HEK293 (cell line): Measurements from ENCODE around the gene TBXA2R.

ENCODE experiments used
- ATF2 ChIP-seq: fragments of 450-650 bp; formaldehyde crosslinking; IDR thresholded peaks from 2 replicates; pipeline ENCODE4 v1.5.1; 2016; ENCODE audit warnings: missing biosample characterization, missing genetic modification characterization, low read depth
- HOXC10 ChIP-seq: sonication (generic); formaldehyde crosslinking; IDR thresholded peaks from 2 replicates; pipeline ENCODE4 v1.8.1; 2023; ENCODE audit warnings: mild to moderate bottlenecking, missing genetic modification reagents
- KLF16 ChIP-seq: fragments of 450-650 bp; formaldehyde crosslinking; IDR thresholded peaks from 2 replicates; pipeline ENCODE4 v1.5.1; 2017; ENCODE audit warnings: missing biosample characterization, missing genetic modification characterization
- MZF1 ChIP-seq: fragments of 450-650 bp; formaldehyde crosslinking; IDR thresholded peaks from 2 replicates; pipeline ENCODE4 v1.5.1; 2017; ENCODE audit warnings: missing biosample characterization, missing genetic modification characterization, borderline replicate concordance
- PBX3 ChIP-seq: sonication (generic); formaldehyde crosslinking; IDR thresholded peaks from 2 replicates; pipeline ENCODE4 v1.8.1; 2022; ENCODE audit warnings: mild to moderate bottlenecking, moderate library complexity, missing genetic modification reagents
- REST ChIP-seq: fragments of 450-650 bp; formaldehyde crosslinking; IDR thresholded peaks from 2 replicates; pipeline ENCODE4 v1.5.1; 2016; ENCODE audit warnings: missing biosample characterization, missing genetic modification characterization
- SCRT2 ChIP-seq: fragments of 450-650 bp; formaldehyde crosslinking; IDR thresholded peaks from 2 replicates; pipeline ENCODE4 v1.5.1; 2016; ENCODE audit warnings: missing biosample characterization, missing genetic modification characterization
- TCF7L2 ChIP-seq: IDR thresholded peaks from 2 replicates; pipeline ENCODE4 v1.6.1; 2011; ENCODE audit warnings: low read depth, mild to moderate bottlenecking, inconsistent platforms, low read length, moderate library complexity, borderline replicate concordance
- ZBTB26 ChIP-seq: fragments of 450-650 bp; formaldehyde crosslinking; optimal IDR thresholded peaks from 2 replicates; pipeline ENCODE3; 2016; ENCODE audit warnings: missing biosample characterization, mild to moderate bottlenecking, missing genetic modification characterization
- ZEB2 ChIP-seq: fragments of 450-650 bp; formaldehyde crosslinking; IDR thresholded peaks from 2 replicates; pipeline ENCODE4 v1.5.1; 2016; ENCODE audit warnings: missing biosample characterization, missing genetic modification characterization
- ZNF114 ChIP-seq: fragments of 450-650 bp; formaldehyde crosslinking; IDR thresholded peaks from 2 replicates; pipeline ENCODE4 v1.5.0; 2017; ENCODE audit warnings: missing biosample characterization, missing genetic modification characterization
- ZNF148 ChIP-seq: fragments of 450-650 bp; formaldehyde crosslinking; IDR thresholded peaks from 2 replicates; pipeline ENCODE4 v1.5.0; 2017; ENCODE audit warnings: missing biosample characterization, missing genetic modification characterization, borderline replicate concordance
- ZNF280C ChIP-seq: fragments of 450-650 bp; formaldehyde crosslinking; IDR thresholded peaks from 2 replicates; pipeline ENCODE4 v1.5.1; 2016; ENCODE audit warnings: missing biosample characterization, missing genetic modification characterization
- ZNF324 ChIP-seq: fragments of 450-650 bp; formaldehyde crosslinking; IDR thresholded peaks from 2 replicates; pipeline ENCODE4 v1.5.1; 2016; ENCODE audit warnings: missing biosample characterization, missing genetic modification characterization
- ZNF37A ChIP-seq: fragments of 450-650 bp; IDR thresholded peaks from 2 replicates; pipeline ENCODE4 v1.5.1; 2018; ENCODE audit warnings: missing biosample characterization, missing genetic modification characterization
- ZNF394 ChIP-seq: fragments of 450-650 bp; formaldehyde crosslinking; IDR thresholded peaks from 2 replicates; pipeline ENCODE4 v1.5.1; 2016; ENCODE audit warnings: missing biosample characterization, missing genetic modification characterization, mild to moderate bottlenecking, moderate library complexity, borderline replicate concordance
- ZNF433 ChIP-seq: fragments of 450-650 bp; formaldehyde crosslinking; IDR thresholded peaks from 2 replicates; pipeline ENCODE4 v1.5.1; 2016; ENCODE audit warnings: missing biosample characterization, missing genetic modification characterization, low read depth
- ZNF501 ChIP-seq: fragments of 450-650 bp; formaldehyde crosslinking; IDR thresholded peaks from 2 replicates; pipeline ENCODE4 v1.5.1; 2016; ENCODE audit warnings: missing biosample characterization, missing genetic modification characterization
- ZNF513 ChIP-seq: fragments of 450-650 bp; IDR thresholded peaks from 2 replicates; pipeline ENCODE4 v1.5.1; 2018; ENCODE audit warnings: missing biosample characterization, missing genetic modification characterization
- ZNF629 ChIP-seq: fragments of 450-650 bp; formaldehyde crosslinking; IDR thresholded peaks from 2 replicates; pipeline ENCODE4 v1.5.1; 2017; ENCODE audit warnings: missing biosample characterization, missing genetic modification characterization
- ZNF677 ChIP-seq: fragments of 450-650 bp; IDR thresholded peaks from 2 replicates; pipeline ENCODE4 v1.5.0; 2018; ENCODE audit warnings: missing biosample characterization, mild to moderate bottlenecking, missing genetic modification characterization, moderate library complexity
- ZNF701 ChIP-seq: fragments of 450-650 bp; formaldehyde crosslinking; IDR thresholded peaks from 2 replicates; pipeline ENCODE4 v1.5.1; 2016; ENCODE audit warnings: missing biosample characterization, missing genetic modification characterization
- ZNF707 ChIP-seq: fragments of 450-650 bp; formaldehyde crosslinking; IDR thresholded peaks from 2 replicates; pipeline ENCODE4 v1.5.1; 2016; ENCODE audit warnings: missing biosample characterization, missing genetic modification characterization
- ZNF791 ChIP-seq: fragments of 450-650 bp; formaldehyde crosslinking; IDR thresholded peaks from 2 replicates; pipeline ENCODE4 v1.5.1; 2016; ENCODE audit warnings: missing biosample characterization, missing genetic modification characterization
- ZSCAN16 ChIP-seq: fragments of 450-650 bp; formaldehyde crosslinking; IDR thresholded peaks from 2 replicates; pipeline ENCODE4 v1.5.1; 2016; ENCODE audit warnings: missing biosample characterization, missing genetic modification characterization
- ZXDB ChIP-seq: fragments of 450-650 bp; formaldehyde crosslinking; IDR thresholded peaks from 2 replicates; pipeline ENCODE4 v1.5.1; 2016; ENCODE audit warnings: missing biosample characterization, missing genetic modification characterization

The TBXA2R gene

GRCh38 chr19:3557461-3558248 lies 49.0 kb downstream of the TBXA2R start, which contains the start of gene MFSD12 (continued):
- TF ChIP-seq ZNF280C (tag by site-specific recombination) (no peak), SCRT2 (tag by site-specific recombination) (no peak), ZNF433 (no peak), ZNF394 (no peak), MZF1 (tag by site-specific recombination) (no peak), ZNF791 (tag by site-specific recombination) (no peak), ZNF513 (tag by site-specific recombination) (no peak), HOXC10 (no peak), ATF2 (tag by site-specific recombination) (peak; percentile 22; the same call in 1 of the 2 replicates), ZNF114 (tag by site-specific recombination) (no peak), ZNF701 (tag by site-specific recombination) (no peak), ZBTB26 (peak; percentile 92), ZXDB (tag by site-specific recombination) (peak; percentile 67; the same call in 1 of the 2 replicates), ZSCAN16 (tag by site-specific recombination) (0 out of 2 replicates have a peak, but pooled peaks have one; percentile 4), ZNF501 (tag by site-specific recombination) (peak; percentile 46; the same call in 1 of the 2 replicates), ZNF707 (tag by site-specific recombination) (no peak), ZNF37A (tag by site-specific recombination) (no peak), ZNF677 (no peak), PBX3 (CRISPR knock-in tag) (0 out of 2 replicates have a peak, but pooled peaks have one; percentile 9), KLF16 (tag by site-specific recombination) (peak; percentile 96), ZNF324 (tag by site-specific recombination) (peak; percentile 85), ZNF629 (tag by site-specific recombination) (peak; percentile 79), ZEB2 (tag by site-specific recombination) (peak; percentile 79), REST (tag by site-specific recombination) (peak; percentile 61), ZNF148 (tag by site-specific recombination) (no peak), TCF7L2 (no peak)
